B cell (primary cell): ENCODE data around the gene DAAM2. TPM values are rescaled to one million over a fixed set of nuclear protein-coding genes. Genes with fewer than 3 reads are reported as not detected.

ENCODE experiments used
- ATAC-seq: fragments of 200-7000 bp; cut with Tn5 transposase; one replicate; pipeline ENCODE4 v1.10.0; 2021; ENCODE audit warnings: low read depth, mild to moderate bottlenecking, moderate number of reproducible peaks, moderate library complexity
- CTCF ChIA-PET: fragments of 350-600 bp; sonication (Branson Sonifier 250); formaldehyde crosslinking; loops from one replicate; lab custom pipeline; 2021; ENCODE audit warnings: antibody characterized with exemption, inconsistent platforms; lab: Charles Lee
- POLR2A ChIA-PET: fragments of 350-600 bp; sonication (Branson Sonifier 250); formaldehyde crosslinking; loops from one replicate; lab custom pipeline; 2021; ENCODE audit warnings: antibody characterized with exemption; lab: Charles Lee
- DNase-seq: peaks from one replicate; pipeline ENCODE4 v3.0.0; 2013
- H2AFZ ChIP-seq: 2 replicates; pipeline ENCODE4 v1.6.1; 2012; ENCODE audit warnings: mild to moderate bottlenecking, low read depth, low read length; ENCODE audit not compliant: insufficient read depth, poor library complexity, severe bottlenecking
- H3K27ac ChIP-seq, 2 donors: 1 replicate in 1 of 2; 2 replicates in 1 of 2; pipeline ENCODE4 v1.5.1; 2012 to 2013; ENCODE audit warnings: low read length in 2 of 2, mild to moderate bottlenecking in 2 of 2, moderate library complexity in 1 of 2
- H3K27me3 ChIP-seq, 4 experiments: fragments of 200-600 bp in 1 of 4; sonication (generic) in 1 of 4; replicated peaks in 1 of 4; 1 replicate in 2 of 4; 2 replicates in 2 of 4; pipeline versions ENCODE4 v1.6.1 to v1.7.0; 2013 to 2016; ENCODE audit warnings: low read length in 3 of 4, mild to moderate bottlenecking in 2 of 4, mixed read lengths in 1 of 4, moderate library complexity in 1 of 4; ENCODE audit not compliant: insufficient read depth in 4 of 4, control insufficient read depth in 3 of 4; ENCODE audit errors: control extremely low read depth in 1 of 4
- H3K36me3 ChIP-seq, 2 experiments: replicated peaks in 1 of 2; 1 replicate in 1 of 2; 2 replicates in 1 of 2; pipeline versions ENCODE4 v1.6.1 to v1.7.1; 2013; ENCODE audit warnings: low read length in 1 of 2; ENCODE audit not compliant: insufficient read depth in 2 of 2, control insufficient read depth in 1 of 2; ENCODE audit errors: control extremely low read depth in 1 of 2, extremely low read depth in 1 of 2
- H3K4me1 ChIP-seq, 2 donors: fragments of 200-600 bp in 1 of 2; sonication (generic) in 1 of 2; 1 replicate in 1 of 2; 2 replicates in 1 of 2; pipeline versions ENCODE4 v1.5.1 to v1.6.1; 2013 to 2017; ENCODE audit warnings: low read length in 2 of 2; ENCODE audit not compliant: control insufficient read depth in 2 of 2, insufficient read depth in 2 of 2
- H3K4me2 ChIP-seq: replicated peaks from 2 replicates; pipeline ENCODE3; 2012; ENCODE audit warnings: mild to moderate bottlenecking, low read depth, low read length; ENCODE audit not compliant: poor library complexity, severe bottlenecking
- H3K4me3 ChIP-seq, 5 experiments: fragments of 200-600 bp in 1 of 5; sonication (generic) in 1 of 5; 1 replicate in 3 of 5; 2 replicates in 2 of 5; pipeline versions ENCODE4 v1.5.1 to v1.7.0; 2011 to 2016; ENCODE audit warnings: low read length in 4 of 5, mild to moderate bottlenecking in 4 of 5, low read depth in 2 of 5, control low read depth in 1 of 5, moderate library complexity in 1 of 5; ENCODE audit not compliant: insufficient read depth in 1 of 5; ENCODE audit errors: control extremely low read depth in 1 of 5, extremely low read depth in 1 of 5
- H3K79me2 ChIP-seq: fragments of 200-600 bp; sonication (generic); one replicate; pipeline ENCODE4 v1.6.0; 2016; ENCODE audit warnings: low read length; ENCODE audit not compliant: control insufficient read depth, insufficient read depth
- H3K9ac ChIP-seq: fragments of 200-600 bp; sonication (generic); 2 replicates; pipeline ENCODE4 v1.6.1; 2017; ENCODE audit warnings: mild to moderate bottlenecking, low read length, moderate library complexity
- H3K9me3 ChIP-seq, 3 donors: one replicate each; pipeline versions ENCODE4 v1.6.1 to v1.7.1; 2013; ENCODE audit warnings: low read length in 2 of 3; ENCODE audit not compliant: control insufficient read depth in 2 of 3, insufficient read depth in 1 of 3; ENCODE audit errors: control extremely low read depth in 1 of 3
- H4K20me1 ChIP-seq: 2 replicates; pipeline ENCODE4 v1.6.0; 2012; ENCODE audit warnings: mild to moderate bottlenecking, low read length; ENCODE audit not compliant: insufficient read depth, control insufficient read depth, poor library complexity, severe bottlenecking
- H3K27ac Mint-ChIP-seq: one replicate; pipeline ENCODE4 v1.8.0; 2021; ENCODE audit warnings: mixed read lengths
- H3K27me3 Mint-ChIP-seq: one replicate; pipeline ENCODE4 v1.8.0; 2021; ENCODE audit warnings: mixed read lengths
- H3K4me1 Mint-ChIP-seq: one replicate; pipeline ENCODE4 v1.8.0; 2021; ENCODE audit warnings: mixed read lengths
- H3K4me3 Mint-ChIP-seq: one replicate; pipeline ENCODE4 v1.8.0; 2021; ENCODE audit warnings: mixed read lengths
- H3K9me3 Mint-ChIP-seq: one replicate; pipeline ENCODE4 v1.8.0; 2022; ENCODE audit warnings: mixed read lengths; ENCODE audit not compliant: insufficient read depth
- EZH2 ChIP-seq: IDR thresholded peaks from 2 replicates; pipeline ENCODE4 v1.6.1; 2012; ENCODE audit warnings: borderline replicate concordance, low read depth, mild to moderate bottlenecking, moderate library complexity, low read length; ENCODE audit not compliant: insufficient read depth, poor library complexity, severe bottlenecking
- WGBS: methylation state at CpG from one replicate; pipeline ENCODE4 v1.1.5; 2013; ENCODE audit warnings: missing lambda C conversion rate; ENCODE audit not compliant: insufficient coverage; 5-methylcytosine and 5-hydroxymethylcytosine counted together
- intact Hi-C: fragments of 100-400 bp; cut with micrococcal nuclease; formaldehyde crosslinking; loops from one replicate; pipeline ENCODE4 v1.10.0; 2022
- polyA plus RNA-seq: library from polyadenylated mRNA; depleted of rRNA; stranded (reverse); fragments of >200 nt; gene quantifications from 2 replicates; pipeline ENCODE4 v1.2.3, GENCODE V29; 2012
- total RNA-seq, 2 donors: library from RNA; stranded (reverse); fragments of 120-200 nt in 1 of 2; gene quantifications; 1 replicate in 1 of 2; 2 replicates in 1 of 2; pipeline versions ENCODE4 v1.2.3 to v1.2.4, GENCODE V29; 2013 to 2022
- TF ChIP-seq, protein P1 (sequence below): fragments of 200-600 bp; IDR thresholded peaks from one replicate; pipeline ENCODE4 v1.8.0; 2022; ENCODE audit warnings: antibody characterized with exemption, mild to moderate bottlenecking

The DAAM2 gene
- total and polyA plus RNA-seq, 2 donors (not counting 1 experiment from before 2014, with no cell fraction given), result not detected

- no peak for ATAC-seq
- H3K9me3 Mint-ChIP-seq, result no peaks in the 10 kb centered on the region
These were observed 153.4 kb downstream of the DAAM2 start for GRCh38 chr6:39945626-39946025.

DNA sequence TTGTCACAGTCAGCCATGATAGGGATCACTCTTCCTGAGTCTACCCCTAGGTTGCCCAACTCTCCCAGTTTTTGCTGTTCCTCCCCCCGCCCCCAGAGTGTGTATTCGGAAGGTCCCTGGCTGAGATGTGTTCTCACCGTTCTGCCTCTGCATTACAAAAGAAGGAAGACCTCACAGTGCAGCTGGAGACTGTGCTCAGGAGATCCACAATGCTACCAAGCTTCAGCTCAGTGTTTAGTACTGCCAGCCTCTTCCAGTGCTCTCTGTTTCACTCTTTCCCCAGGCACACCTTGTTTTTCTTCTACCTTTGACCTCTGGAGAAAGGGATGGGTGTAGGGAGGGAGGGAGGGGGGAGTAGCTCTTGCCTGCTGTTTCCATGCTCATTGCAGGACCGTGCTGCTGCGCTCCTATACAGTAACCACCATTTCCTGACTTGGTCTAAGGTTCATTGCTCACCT, 155.5 kb downstream of the DAAM2 start:
- ATAC-seq, result no peak
- H3K4me2 ChIP-seq, result no peak overlapping the region
- intact Hi-C loops, result no loop called here
- 69% methylated on average over 3 of the region's 5 CpGs for WGBS
- no peaks in the 10 kb centered on the region for H3K4me1 ChIP-seq
- TF ChIP-seq, protein P1, sequence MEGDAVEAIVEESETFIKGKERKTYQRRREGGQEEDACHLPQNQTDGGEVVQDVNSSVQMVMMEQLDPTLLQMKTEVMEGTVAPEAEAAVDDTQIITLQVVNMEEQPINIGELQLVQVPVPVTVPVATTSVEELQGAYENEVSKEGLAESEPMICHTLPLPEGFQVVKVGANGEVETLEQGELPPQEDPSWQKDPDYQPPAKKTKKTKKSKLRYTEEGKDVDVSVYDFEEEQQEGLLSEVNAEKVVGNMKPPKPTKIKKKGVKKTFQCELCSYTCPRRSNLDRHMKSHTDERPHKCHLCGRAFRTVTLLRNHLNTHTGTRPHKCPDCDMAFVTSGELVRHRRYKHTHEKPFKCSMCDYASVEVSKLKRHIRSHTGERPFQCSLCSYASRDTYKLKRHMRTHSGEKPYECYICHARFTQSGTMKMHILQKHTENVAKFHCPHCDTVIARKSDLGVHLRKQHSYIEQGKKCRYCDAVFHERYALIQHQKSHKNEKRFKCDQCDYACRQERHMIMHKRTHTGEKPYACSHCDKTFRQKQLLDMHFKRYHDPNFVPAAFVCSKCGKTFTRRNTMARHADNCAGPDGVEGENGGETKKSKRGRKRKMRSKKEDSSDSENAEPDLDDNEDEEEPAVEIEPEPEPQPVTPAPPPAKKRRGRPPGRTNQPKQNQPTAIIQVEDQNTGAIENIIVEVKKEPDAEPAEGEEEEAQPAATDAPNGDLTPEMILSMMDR, result no peak
- TF ChIP-seq EZH2, result no peak
- CTCF ChIA-PET, result no interaction called here
- Mint-ChIP-seq H3K4me1 (no peaks in the 10 kb centered on the region), H3K4me3 (no peak overlapping the region), H3K27ac (no peak overlapping the region), H3K9me3 (no peaks in the 10 kb centered on the region), H3K27me3 (peaks cover 5% of the 10 kb centered on the region)
- peaks cover 0 to 4% (median under 1%) of the 10 kb centered on the region in 4 experiments for H3K27me3 ChIP-seq
- H3K9ac ChIP-seq, result no peak overlapping the region
- H3K4me3 ChIP-seq, result no peak overlapping the region
- H3K9me3 ChIP-seq, result peaks cover 0 to 3% (median 0%) of the 10 kb centered on the region in 3 donors
- H4K20me1 ChIP-seq, result no peaks in the 10 kb centered on the region
- H3K79me2 ChIP-seq, result no peaks in the 10 kb centered on the region
- POLR2A ChIA-PET, result no interaction called here
- no peak overlapping the region for H2AFZ ChIP-seq
- no peak for DNase-seq
- H3K27ac ChIP-seq, result no peak overlapping the region
- no peaks in the 10 kb centered on the region for H3K36me3 ChIP-seq

More at GRCh38 chr6:39945626-39946025, 153.4 kb downstream of the DAAM2 start:
- no peak overlapping the region for H3K4me3 ChIP-seq
- ChIA-PET POLR2A (no interaction called here), CTCF (no interaction called here)
- Mint-ChIP-seq H3K4me3 (no peak overlapping the region), H3K27me3 (peaks cover 5% of the 10 kb centered on the region), H3K27ac (no peak overlapping the region), H3K4me1 (no peaks in the 10 kb centered on the region)
- DNase-seq, result no peak
- no peak overlapping the region for H2AFZ ChIP-seq
- TF ChIP-seq EZH2, result no peak
- H3K79me2 ChIP-seq, result no peaks in the 10 kb centered on the region
- H3K4me2 ChIP-seq, result no peak overlapping the region
- peaks cover 0 to 3% (median 0%) of the 10 kb centered on the region in 3 donors for H3K9me3 ChIP-seq
- no peaks in the 10 kb centered on the region for H3K4me1 ChIP-seq
- peaks cover 0 to 6% (median 2%) of the 10 kb centered on the region in 4 experiments for H3K27me3 ChIP-seq
- intact Hi-C loops, result no loop called here
- H3K9ac ChIP-seq, result no peak overlapping the region
- no peaks in the 10 kb centered on the region for H3K36me3 ChIP-seq
- no peaks in the 10 kb centered on the region for H4K20me1 ChIP-seq
- 100% methylated on average over 1 of the region's 1 CpG for WGBS
- no peak overlapping the region for H3K27ac ChIP-seq
